Measurements from ENCODE around the gene SREBF1.

DNA sequence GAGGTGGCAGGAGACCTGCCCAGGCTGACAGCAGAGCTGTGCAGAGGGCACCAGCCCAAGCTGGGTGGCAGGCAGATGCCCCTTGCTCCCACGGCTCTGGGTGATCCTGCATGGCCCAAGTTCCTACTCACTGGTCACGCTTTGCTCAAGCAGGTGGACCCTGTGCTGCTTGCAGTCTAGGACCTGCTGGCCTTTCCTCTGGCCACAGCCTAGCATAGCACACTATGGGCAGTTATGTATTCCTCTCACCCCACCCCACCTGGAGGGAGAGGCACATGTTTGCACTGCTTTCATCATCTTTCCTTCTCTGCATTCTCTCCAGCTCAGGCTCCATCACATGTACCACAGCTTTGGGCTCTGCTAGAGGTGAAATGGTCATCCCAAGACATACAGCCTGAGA, 19.6 kb upstream of the SREBF1 start:
- TF ChIP-seq, protein P1, sequence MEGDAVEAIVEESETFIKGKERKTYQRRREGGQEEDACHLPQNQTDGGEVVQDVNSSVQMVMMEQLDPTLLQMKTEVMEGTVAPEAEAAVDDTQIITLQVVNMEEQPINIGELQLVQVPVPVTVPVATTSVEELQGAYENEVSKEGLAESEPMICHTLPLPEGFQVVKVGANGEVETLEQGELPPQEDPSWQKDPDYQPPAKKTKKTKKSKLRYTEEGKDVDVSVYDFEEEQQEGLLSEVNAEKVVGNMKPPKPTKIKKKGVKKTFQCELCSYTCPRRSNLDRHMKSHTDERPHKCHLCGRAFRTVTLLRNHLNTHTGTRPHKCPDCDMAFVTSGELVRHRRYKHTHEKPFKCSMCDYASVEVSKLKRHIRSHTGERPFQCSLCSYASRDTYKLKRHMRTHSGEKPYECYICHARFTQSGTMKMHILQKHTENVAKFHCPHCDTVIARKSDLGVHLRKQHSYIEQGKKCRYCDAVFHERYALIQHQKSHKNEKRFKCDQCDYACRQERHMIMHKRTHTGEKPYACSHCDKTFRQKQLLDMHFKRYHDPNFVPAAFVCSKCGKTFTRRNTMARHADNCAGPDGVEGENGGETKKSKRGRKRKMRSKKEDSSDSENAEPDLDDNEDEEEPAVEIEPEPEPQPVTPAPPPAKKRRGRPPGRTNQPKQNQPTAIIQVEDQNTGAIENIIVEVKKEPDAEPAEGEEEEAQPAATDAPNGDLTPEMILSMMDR (conservative IDR thresholded peaks at IDR 0.05; ENCODE audit: low read length) = no peak
- TF ChIP-seq EZH2phosphoT487 (IDR thresholded peaks at IDR 0.05; ENCODE audit: borderline replicate concordance) = no peak
